Keratinocyte (primary cell): ENCODE data around the gene RASAL3.

Experiments used
- CTCF ChIP-seq, 3 experiments: IDR thresholded peaks in 1 of 3; conservative IDR thresholded peaks in 1 of 3; optimal IDR thresholded peaks in 1 of 3; 2 replicates in 2 of 3; 3 replicates in 1 of 3; pipeline versions ENCODE3 to v1.5.1; 2011; ENCODE audit warnings: low read length in 3 of 3, mild to moderate bottlenecking in 3 of 3, moderate library complexity in 2 of 3, control low read depth in 1 of 3, inconsistent platforms in 1 of 3; ENCODE audit not compliant: insufficient read depth in 2 of 3; ENCODE audit errors: extremely low read depth in 1 of 3
- EZH2 ChIP-seq: IDR thresholded peaks from one replicate; pipeline ENCODE4 v1.6.1; 2012; ENCODE audit warnings: inconsistent platforms, mild to moderate bottlenecking, low read length, moderate library complexity

GRCh38 chr19:15423130-15423529, 41.2 kb downstream of the RASAL3 start:
- no peak for TF ChIP-seq EZH2
- no peak for TF ChIP-seq CTCF (optimal IDR thresholded peaks at IDR 0.05 in 1 of 3, IDR thresholded peaks at IDR 0.05 in 1 of 3, conservative IDR thresholded peaks at IDR 0.05 in 1 of 3; ENCODE audit: extremely low read depth in 1 of 3, insufficient read depth in 2 of 3, low read length in 3 of 3)
